Measurements from ENCODE around the gene GJD3.

The GJD3 gene

GRCh38 chr17:40316571-40317344 is 47.8 kb downstream of the GJD3 start:
- in situ Hi-C loops (cut with MboI; ENCODE audit: low pct_unique_long_range_greater_than_20kb, low sequenced_read_pairs) = no loop called here
- DNase-seq = no peak

GRCh38 chr17:40315678-40316570 is 48.6 kb downstream of the GJD3 start:
- in situ Hi-C loops (cut with MboI; ENCODE audit: low pct_unique_long_range_greater_than_20kb, low sequenced_read_pairs) = no loop called here
- DNase-seq = peak; percentile 59

DNA sequence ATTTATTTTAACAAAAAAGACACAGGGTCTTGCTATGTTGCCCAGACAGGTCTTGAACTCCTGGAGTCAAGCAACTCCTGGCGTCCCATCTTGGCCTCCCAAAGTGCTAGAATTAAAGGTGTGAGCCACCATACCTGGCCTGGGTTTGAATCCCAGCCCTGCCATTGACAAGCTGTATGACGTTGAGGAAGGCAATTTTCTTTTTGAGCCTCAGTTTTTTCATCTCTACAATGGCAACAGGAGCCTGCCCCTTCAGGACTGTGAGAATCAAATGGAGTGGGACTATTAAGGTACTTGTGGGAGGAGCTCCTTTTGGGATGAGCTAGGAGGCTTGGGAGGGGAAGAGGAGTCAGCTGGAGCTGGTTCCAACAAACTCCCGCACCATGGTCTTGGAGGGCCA is 49.3 kb downstream of the GJD3 start:
- in situ Hi-C loops (cut with MboI; ENCODE audit: low pct_unique_long_range_greater_than_20kb, low sequenced_read_pairs) = no loop called here
- no peak for DNase-seq

- in situ Hi-C loops (cut with MboI; ENCODE audit: low pct_unique_long_range_greater_than_20kb, low sequenced_read_pairs) = no loop called here
- no peak for DNase-seq
Observed at GRCh38 chr17:40314584-40314956, 50.0 kb downstream of the GJD3 start.

- DNase-seq = no peak
- in situ Hi-C loops (cut with MboI; ENCODE audit: low pct_unique_long_range_greater_than_20kb, low sequenced_read_pairs) = no loop called here
Observed at GRCh38 chr17:40313668-40314583, 50.6 kb downstream of the GJD3 start.

All from KBM-7 (cell line).